SU-DHL-6 (cell line): ENCODE measurements around the gene DPP6.

ENCODE experiments used
- EZH2phosphoT487 ChIP-seq: fragments of 200-600 bp; sonication (generic), shearing (Covaris generic); conservative IDR thresholded peaks from 2 replicates; pipeline ENCODE4 v1.6.1; 2018; ENCODE audit warnings: mild to moderate bottlenecking, antibody characterized with exemption, low read length, moderate library complexity, mixed read lengths
- TF ChIP-seq, protein P1 (sequence below): fragments of 200-600 bp; sonication (generic); IDR thresholded peaks from one replicate; pipeline ENCODE4 v1.5.1; 2017; ENCODE audit warnings: antibody characterized with exemption, mild to moderate bottlenecking, low read length, moderate library complexity; ENCODE audit not compliant: insufficient read depth, poor library complexity, severe bottlenecking

DNA sequence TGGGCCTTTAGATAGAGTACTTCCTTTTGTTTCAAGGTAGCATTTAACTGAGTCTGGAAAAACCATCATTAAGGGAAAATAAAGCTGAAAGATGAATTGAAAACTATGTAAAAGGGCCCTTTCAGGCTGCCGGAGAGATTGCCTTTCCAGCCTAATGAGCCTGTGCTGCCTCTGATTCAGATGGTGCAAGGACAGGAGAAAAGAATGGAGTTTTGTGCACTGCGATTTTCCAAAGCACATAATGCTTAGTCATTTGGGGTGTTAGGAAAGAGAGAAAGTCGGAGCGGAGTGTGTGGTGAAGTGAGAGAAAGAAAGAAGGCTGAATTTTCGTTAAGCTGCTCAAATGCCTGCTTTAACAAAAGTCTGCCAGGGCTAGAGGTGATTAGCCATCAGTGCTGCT is 691.0 kb downstream of the DPP6 start:
- TF ChIP-seq, protein P1, sequence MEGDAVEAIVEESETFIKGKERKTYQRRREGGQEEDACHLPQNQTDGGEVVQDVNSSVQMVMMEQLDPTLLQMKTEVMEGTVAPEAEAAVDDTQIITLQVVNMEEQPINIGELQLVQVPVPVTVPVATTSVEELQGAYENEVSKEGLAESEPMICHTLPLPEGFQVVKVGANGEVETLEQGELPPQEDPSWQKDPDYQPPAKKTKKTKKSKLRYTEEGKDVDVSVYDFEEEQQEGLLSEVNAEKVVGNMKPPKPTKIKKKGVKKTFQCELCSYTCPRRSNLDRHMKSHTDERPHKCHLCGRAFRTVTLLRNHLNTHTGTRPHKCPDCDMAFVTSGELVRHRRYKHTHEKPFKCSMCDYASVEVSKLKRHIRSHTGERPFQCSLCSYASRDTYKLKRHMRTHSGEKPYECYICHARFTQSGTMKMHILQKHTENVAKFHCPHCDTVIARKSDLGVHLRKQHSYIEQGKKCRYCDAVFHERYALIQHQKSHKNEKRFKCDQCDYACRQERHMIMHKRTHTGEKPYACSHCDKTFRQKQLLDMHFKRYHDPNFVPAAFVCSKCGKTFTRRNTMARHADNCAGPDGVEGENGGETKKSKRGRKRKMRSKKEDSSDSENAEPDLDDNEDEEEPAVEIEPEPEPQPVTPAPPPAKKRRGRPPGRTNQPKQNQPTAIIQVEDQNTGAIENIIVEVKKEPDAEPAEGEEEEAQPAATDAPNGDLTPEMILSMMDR, result no peak
- TF ChIP-seq EZH2phosphoT487, result no peak
